Stimulated activated memory B cell treated with anti-CD40 and anti-IgM and Interleukin-4, amounts not matched to agents 10 μg/mL and 1 μg/mL and 100 μg/mL, for 72 hours (primary cell): ENCODE data around the gene MATCAP1.

Experiments used
- ATAC-seq: fragments of 150-1000 bp; cut with Tn5 transposase; 2 replicates; pipeline ENCODE4 v1.10.0; 2021
- H3K27ac Mint-ChIP-seq: one replicate; pipeline ENCODE4 v1.8.0; 2022; ENCODE audit warnings: mild to moderate bottlenecking, mixed read lengths
- H3K27me3 Mint-ChIP-seq: one replicate; pipeline ENCODE4 v1.8.0; 2022; ENCODE audit warnings: mixed read lengths
- H3K36me3 Mint-ChIP-seq: one replicate; pipeline ENCODE4 v1.8.0; 2022; ENCODE audit warnings: mixed read lengths
- H3K4me1 Mint-ChIP-seq: one replicate; pipeline ENCODE4 v1.8.0; 2022; ENCODE audit warnings: mixed read lengths
- H3K4me3 Mint-ChIP-seq: one replicate; pipeline ENCODE4 v1.8.0; 2022; ENCODE audit warnings: mild to moderate bottlenecking, moderate library complexity, mixed read lengths
- H3K9me3 Mint-ChIP-seq: one replicate; pipeline ENCODE4 v1.8.0; 2022; ENCODE audit warnings: mixed read lengths

The MATCAP1 gene

GRCh38 chr16:67188323-67188722 lies 4.6 kb upstream of the MATCAP1 start:
- Mint-ChIP-seq H3K9me3 (no peaks in the 10 kb centered on the region), H3K4me1 (peaks cover 31% of the 10 kb centered on the region), H3K4me3 (no peak overlapping the region), H3K27ac (no peak overlapping the region), H3K27me3 (peaks cover 29% of the 10 kb centered on the region), H3K36me3 (no peaks in the 10 kb centered on the region)
- no peak for ATAC-seq

DNA sequence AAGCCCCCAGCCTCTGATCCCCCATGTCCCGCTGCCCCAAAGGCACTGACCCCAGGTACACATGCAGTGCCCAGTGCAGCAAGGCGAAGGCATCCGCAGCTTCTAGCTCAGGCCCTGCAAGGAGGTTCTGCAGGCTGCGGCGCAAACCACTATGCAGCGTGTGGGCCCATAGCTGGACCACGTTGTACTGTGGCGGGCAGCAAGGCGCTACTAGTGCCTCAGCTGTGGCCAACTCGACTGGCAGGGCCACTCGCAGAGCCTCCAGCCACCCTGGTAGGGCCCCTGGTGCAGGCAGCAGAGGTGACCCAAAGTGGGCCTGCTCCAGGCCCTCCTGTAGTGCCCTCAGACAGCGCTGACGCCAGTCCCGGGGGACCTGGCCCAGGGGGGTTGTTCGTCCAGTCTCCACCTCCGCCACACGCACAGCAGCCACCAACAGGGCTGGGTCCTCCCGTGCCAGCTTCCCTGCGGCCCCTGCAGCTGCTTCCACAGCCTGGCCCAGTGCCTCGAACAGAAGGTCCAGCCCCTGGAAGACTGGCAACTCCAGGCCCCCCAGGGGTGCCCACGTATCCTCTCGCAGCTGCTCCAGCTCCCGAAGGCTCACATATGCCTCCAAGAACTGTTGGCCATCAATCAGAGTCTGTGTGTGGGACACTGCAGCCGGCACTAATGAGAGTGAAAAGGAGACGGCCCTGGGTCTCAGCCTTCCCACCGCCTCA lies 3.6 kb upstream of the MATCAP1 start:
- peaks cover 22% of the 10 kb centered on the region for H3K4me1 Mint-ChIP-seq
- no peaks in the 10 kb centered on the region for H3K36me3 Mint-ChIP-seq
- peaks cover 29% of the 10 kb centered on the region for H3K27me3 Mint-ChIP-seq
- no peak for ATAC-seq
- no peaks in the 10 kb centered on the region for H3K9me3 Mint-ChIP-seq
- no peak overlapping the region for H3K4me3 Mint-ChIP-seq
- no peak overlapping the region for H3K27ac Mint-ChIP-seq

DNA sequence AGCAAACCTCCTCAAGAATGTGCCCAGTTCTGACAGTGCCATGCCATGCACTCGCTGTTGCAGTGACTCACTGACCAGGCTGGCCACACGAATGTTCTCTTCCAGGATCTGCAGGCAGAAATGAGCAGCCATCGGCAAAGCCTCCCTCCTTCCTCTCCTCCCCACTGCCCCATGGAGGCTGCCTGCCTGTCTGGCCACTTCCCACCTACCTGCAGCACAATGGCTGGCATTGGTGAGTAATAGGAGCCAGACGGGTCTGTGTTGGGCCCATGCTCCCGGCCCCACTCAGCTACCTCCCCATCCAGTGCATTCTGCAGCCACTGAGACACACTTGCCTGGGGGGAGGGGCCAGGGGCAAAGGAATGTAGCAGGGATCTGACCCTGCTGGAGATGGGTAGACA lies 2.8 kb upstream of the MATCAP1 start:
- Mint-ChIP-seq H3K27ac (no peak overlapping the region), H3K4me3 (no peak overlapping the region), H3K27me3 (peaks cover 29% of the 10 kb centered on the region), H3K9me3 (no peaks in the 10 kb centered on the region), H3K36me3 (no peaks in the 10 kb centered on the region), H3K4me1 (peaks cover 17% of the 10 kb centered on the region)
- ATAC-seq = no peak

- ATAC-seq = no peak
- H3K4me3 Mint-ChIP-seq = no peak overlapping the region
- H3K4me1 Mint-ChIP-seq = peaks cover 12% of the 10 kb centered on the region
- H3K27ac Mint-ChIP-seq = no peak overlapping the region
- peaks cover 29% of the 10 kb centered on the region for H3K27me3 Mint-ChIP-seq
- no peaks in the 10 kb centered on the region for H3K36me3 Mint-ChIP-seq
- H3K9me3 Mint-ChIP-seq = no peaks in the 10 kb centered on the region
Observed at GRCh38 chr16:67185651-67186134, 1.9 kb upstream of the MATCAP1 start.

DNA sequence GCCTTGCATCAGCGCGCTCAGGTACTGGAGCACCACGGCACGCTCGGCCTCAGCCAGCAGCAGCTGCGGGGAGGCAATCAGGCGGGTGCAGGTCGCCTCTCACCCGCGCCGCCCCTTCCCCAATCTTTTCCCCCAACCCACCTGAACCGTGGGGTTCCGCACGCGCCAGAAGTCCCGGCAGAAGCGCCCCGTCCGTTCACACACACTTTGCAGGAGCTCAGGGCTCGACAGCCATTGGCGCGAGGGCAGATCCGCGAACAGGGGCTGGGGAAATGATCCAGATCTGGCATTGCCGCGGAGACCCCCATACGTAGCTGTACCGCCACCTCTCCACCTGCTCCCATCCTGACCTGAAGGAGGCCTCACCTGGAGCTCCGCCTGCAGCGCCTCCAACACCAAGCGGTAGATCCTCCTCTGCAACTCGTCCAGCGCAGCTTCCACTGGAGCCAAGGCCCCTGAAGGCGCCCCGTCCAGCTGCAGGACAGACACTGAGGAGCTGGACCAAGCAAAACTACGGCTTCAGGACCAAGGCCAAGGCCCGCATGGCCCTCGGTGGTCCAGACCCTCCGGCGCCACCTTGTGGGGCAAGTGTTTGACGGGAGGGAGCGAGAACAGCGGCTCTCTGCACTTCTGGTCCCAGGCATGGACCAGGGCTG lies 1.4 kb upstream of the MATCAP1 start:
- peak; percentile 52 for ATAC-seq
- H3K4me3 Mint-ChIP-seq = peak overlapping the region; percentile 84
- peaks cover 29% of the 10 kb centered on the region for H3K27me3 Mint-ChIP-seq
- peaks cover 12% of the 10 kb centered on the region for H3K4me1 Mint-ChIP-seq
- no peaks in the 10 kb centered on the region for H3K36me3 Mint-ChIP-seq
- no peaks in the 10 kb centered on the region for H3K9me3 Mint-ChIP-seq
- H3K27ac Mint-ChIP-seq = no peak overlapping the region

DNA sequence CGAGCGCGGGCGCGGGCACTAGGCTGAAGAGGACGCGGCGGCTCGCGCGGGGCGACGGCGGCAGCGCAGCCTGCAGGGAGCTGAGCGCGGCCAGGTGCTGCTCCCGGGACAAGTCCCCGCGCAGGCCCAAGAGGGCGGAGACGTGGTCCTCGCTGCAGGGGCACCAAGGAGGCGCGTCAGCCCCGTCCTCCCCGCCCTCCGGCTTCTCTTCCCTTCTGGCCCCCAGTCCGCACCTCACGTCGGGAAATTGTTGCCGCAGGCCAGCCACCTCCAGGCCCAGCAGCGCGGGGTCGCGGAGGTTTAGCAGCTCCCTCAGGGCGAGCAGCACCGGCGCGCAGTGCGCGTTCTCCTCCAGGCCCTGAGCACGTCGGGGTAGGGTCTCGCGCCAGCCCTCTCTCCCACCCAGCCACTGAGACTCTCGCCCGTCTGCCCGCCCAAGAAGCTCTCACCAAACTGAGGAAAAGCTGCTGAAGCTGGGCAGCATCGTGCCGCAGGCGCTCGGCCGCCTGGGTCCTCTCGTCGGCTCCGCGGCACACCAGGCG lies 761 bp upstream of the MATCAP1 start:
- ATAC-seq = peak; percentile 1
- peaks cover 12% of the 10 kb centered on the region for H3K4me1 Mint-ChIP-seq
- no peaks in the 10 kb centered on the region for H3K9me3 Mint-ChIP-seq
- peaks cover 29% of the 10 kb centered on the region for H3K27me3 Mint-ChIP-seq
- H3K36me3 Mint-ChIP-seq = no peaks in the 10 kb centered on the region
- no peak overlapping the region for H3K27ac Mint-ChIP-seq
- H3K4me3 Mint-ChIP-seq = no peak overlapping the region

- no peak for ATAC-seq
Observed at GRCh38 chr16:67183284-67183626, 508 bp downstream of the MATCAP1 start.

GRCh38 chr16:67182288-67182687 lies 1.5 kb downstream of the MATCAP1 start:
- no peak overlapping the region for H3K27ac Mint-ChIP-seq
- no peak for ATAC-seq
- peaks cover 25% of the 10 kb centered on the region for H3K4me1 Mint-ChIP-seq
- no peaks in the 10 kb centered on the region for H3K9me3 Mint-ChIP-seq
- no peaks in the 10 kb centered on the region for H3K36me3 Mint-ChIP-seq
- H3K4me3 Mint-ChIP-seq = no peak overlapping the region
- peaks cover 38% of the 10 kb centered on the region for H3K27me3 Mint-ChIP-seq

More at GRCh38 chr16:67183284-67183626, 508 bp downstream of the MATCAP1 start:
- Mint-ChIP-seq H3K27me3 (peaks cover 38% of the 10 kb centered on the region), H3K27ac (no peak overlapping the region), H3K36me3 (no peaks in the 10 kb centered on the region), H3K4me1 (peaks cover 17% of the 10 kb centered on the region), H3K9me3 (no peaks in the 10 kb centered on the region), H3K4me3 (no peak overlapping the region)

GRCh38 chr16:67181346-67181745 lies 2.4 kb downstream of the MATCAP1 start:
- no peaks in the 10 kb centered on the region for H3K36me3 Mint-ChIP-seq
- ATAC-seq = no peak
- H3K4me3 Mint-ChIP-seq = no peak overlapping the region
- no peak overlapping the region for H3K27ac Mint-ChIP-seq
- no peaks in the 10 kb centered on the region for H3K9me3 Mint-ChIP-seq
- H3K4me1 Mint-ChIP-seq = peaks cover 26% of the 10 kb centered on the region
- peaks cover 39% of the 10 kb centered on the region for H3K27me3 Mint-ChIP-seq

- Mint-ChIP-seq H3K9me3 (no peaks in the 10 kb centered on the region), H3K36me3 (no peaks in the 10 kb centered on the region), H3K27me3 (peaks cover 43% of the 10 kb centered on the region), H3K27ac (no peak overlapping the region), H3K4me1 (peaks cover 20% of the 10 kb centered on the region), H3K4me3 (no peak overlapping the region)
- no peak for ATAC-seq
Observed at GRCh38 chr16:67180166-67180565, 3.6 kb downstream of the MATCAP1 start.

DNA sequence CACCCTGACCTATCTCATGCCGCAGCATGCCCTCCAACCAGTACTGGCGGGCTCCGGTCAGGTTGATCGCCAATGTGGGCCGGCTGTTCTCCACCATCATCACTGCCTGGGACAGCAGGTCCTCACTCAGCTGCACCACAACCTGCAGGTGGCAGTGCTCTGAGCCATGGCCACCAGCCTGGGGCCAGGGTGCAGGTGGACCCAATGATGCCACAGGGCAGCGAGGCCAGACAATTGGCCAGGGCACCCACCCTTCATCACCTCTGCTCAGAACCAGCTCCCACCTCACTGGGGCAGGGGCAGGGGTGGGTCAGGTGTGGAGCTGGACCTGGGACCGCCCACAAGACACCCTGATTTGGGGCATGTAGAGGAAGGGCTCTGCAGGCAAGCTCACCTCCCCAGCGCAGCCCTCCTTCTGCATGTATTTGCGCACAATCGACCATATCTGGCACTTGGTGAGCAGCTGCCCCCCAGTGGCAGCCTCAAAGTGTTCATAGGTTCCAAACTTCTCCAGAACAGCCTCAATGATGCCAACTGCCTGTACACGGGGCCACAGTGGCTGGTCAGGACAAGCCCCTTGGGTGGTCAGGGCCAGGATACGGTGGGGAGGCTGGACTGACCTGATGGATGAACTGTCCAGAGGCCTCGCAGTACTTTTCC lies 4.2 kb downstream of the MATCAP1 start:
- H3K27ac Mint-ChIP-seq = no peak overlapping the region
- H3K36me3 Mint-ChIP-seq = no peaks in the 10 kb centered on the region
- no peaks in the 10 kb centered on the region for H3K9me3 Mint-ChIP-seq
- H3K4me1 Mint-ChIP-seq = peaks cover 14% of the 10 kb centered on the region
- no peak overlapping the region for H3K4me3 Mint-ChIP-seq
- ATAC-seq = no peak
- peaks cover 40% of the 10 kb centered on the region for H3K27me3 Mint-ChIP-seq

DNA sequence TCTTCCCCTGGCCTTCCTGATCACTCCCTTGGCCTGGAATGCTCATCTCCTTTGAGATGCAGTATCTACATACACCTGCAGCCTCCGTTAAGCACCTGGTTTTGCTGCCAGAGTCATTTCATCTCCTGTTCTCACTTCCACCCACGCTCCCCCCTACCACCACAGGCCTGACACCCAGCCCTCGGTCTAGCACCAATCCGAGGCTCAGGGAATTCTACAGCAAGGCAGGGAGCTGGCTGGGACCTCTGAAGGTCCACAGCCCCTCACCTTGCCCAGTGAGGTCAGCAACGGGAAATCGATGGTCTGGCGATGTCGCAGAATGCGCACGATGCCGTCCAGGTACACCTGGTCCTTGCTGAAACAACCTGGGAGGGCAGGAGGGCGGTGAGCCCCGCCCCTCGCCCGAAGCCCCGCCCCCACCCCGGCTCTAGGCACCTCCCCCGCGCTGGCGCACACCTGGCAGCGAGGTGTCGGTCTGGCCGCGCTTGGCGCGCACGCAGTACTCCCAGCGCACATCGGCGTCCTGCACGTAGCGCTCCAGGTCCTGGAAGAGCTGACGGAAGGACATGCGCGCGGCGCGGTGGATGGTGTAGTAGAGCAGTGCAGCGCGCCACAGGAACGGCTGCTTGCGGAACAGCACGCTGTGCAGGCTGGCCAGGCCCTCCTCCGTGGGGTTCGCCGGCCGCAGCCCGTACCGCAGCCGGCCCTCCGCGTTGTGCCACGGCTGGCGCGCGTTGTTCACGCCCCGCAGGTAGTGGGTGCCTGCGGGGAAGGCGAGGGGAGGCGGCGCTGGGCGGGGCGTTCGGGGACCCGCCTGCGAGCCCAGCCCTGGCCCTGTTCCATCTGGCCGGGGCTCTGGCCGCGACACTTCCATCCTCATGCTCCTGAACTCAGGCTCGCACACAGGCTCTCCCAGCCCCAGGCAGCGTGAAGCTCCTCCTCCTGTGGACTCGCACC lies 5.7 kb downstream of the MATCAP1 start:
- H3K27ac Mint-ChIP-seq = no peak overlapping the region
- no peaks in the 10 kb centered on the region for H3K9me3 Mint-ChIP-seq
- peak overlapping the region; percentile 63 for H3K4me3 Mint-ChIP-seq
- peaks cover 53% of the 10 kb centered on the region for H3K27me3 Mint-ChIP-seq
- no peaks in the 10 kb centered on the region for H3K36me3 Mint-ChIP-seq
- peaks cover 28% of the 10 kb centered on the region for H3K4me1 Mint-ChIP-seq
- peak; percentile 56 for ATAC-seq

GRCh38 chr16:67176662-67177061 lies 7.1 kb downstream of the MATCAP1 start:
- Mint-ChIP-seq H3K9me3 (no peaks in the 10 kb centered on the region), H3K36me3 (no peaks in the 10 kb centered on the region), H3K27me3 (peaks cover 66% of the 10 kb centered on the region), H3K4me1 (peaks cover 29% of the 10 kb centered on the region), H3K27ac (no peak overlapping the region), H3K4me3 (no peak overlapping the region)
- ATAC-seq = no peak

GRCh38 chr16:67174706-67175231 lies 9.0 kb downstream of the MATCAP1 start:
- Mint-ChIP-seq H3K4me3 (no peak overlapping the region), H3K36me3 (no peaks in the 10 kb centered on the region), H3K4me1 (peaks cover 34% of the 10 kb centered on the region), H3K9me3 (no peaks in the 10 kb centered on the region), H3K27ac (no peak overlapping the region), H3K27me3 (peaks cover 84% of the 10 kb centered on the region)
- ATAC-seq = no peak
